GM13977 (cell line): Measurements from ENCODE around the gene TMEM86B.
A peak's percentile ranks its signal among the peaks of the same experiment; 100 is the strongest.

Source experiments
- DNase-seq: peaks from one replicate; pipeline ENCODE4 v3.0.0; 2012; ENCODE audit warnings: low spot score
- CTCF ChIP-seq: IDR thresholded peaks from 2 replicates; pipeline ENCODE4 v1.5.1; 2012; ENCODE audit warnings: mild to moderate bottlenecking, control low read depth; ENCODE audit not compliant: insufficient read depth; ENCODE audit errors: extremely low read depth, missing control alignments
- in situ Hi-C: fragments of 300-500 bp; cut with MboI; formaldehyde crosslinking; loops from one replicate; pipeline ENCODE4 v1.12.0; 2022; ENCODE audit warnings: low sequenced_read_pairs, low pct_unique_long_range_greater_than_20kb, mixed read lengths, inconsistent platforms; ENCODE audit not compliant: unreplicated experiment

Gene TMEM86B

GRCh38 chr19:55228403-55229031, at the start of gene TMEM86B:
TMEM86B (minus strand) TSS chr19:55228763; CDS start chr19:55228741, 22 bp downstream.
- in situ Hi-C loops = no loop called here
- DNase-seq = no peak
- TF ChIP-seq CTCF = no peak

- no peak for DNase-seq
- in situ Hi-C loops = no loop called here
- TF ChIP-seq CTCF = no peak
Observed at GRCh38 chr19:55277494-55277893, 48.9 kb upstream of the TMEM86B start.

GRCh38 chr19:55276720-55277430, 48.3 kb upstream of the TMEM86B start:
- TF ChIP-seq CTCF = no peak
- in situ Hi-C loops = no loop called here
- no peak for DNase-seq

GRCh38 chr19:55275851-55276719, 47.5 kb upstream of the TMEM86B start:
- peak; percentile 77 for DNase-seq
- no peak for TF ChIP-seq CTCF
- in situ Hi-C loops = no loop called here

- in situ Hi-C loops = no loop called here
- no peak for DNase-seq
- no peak for TF ChIP-seq CTCF
Observed at GRCh38 chr19:55273978-55274707, 45.6 kb upstream of the TMEM86B start.

- in situ Hi-C loops = no loop called here
- no peak for TF ChIP-seq CTCF
- no peak for DNase-seq
Observed at GRCh38 chr19:55272142-55272541, 43.6 kb upstream of the TMEM86B start.
